Prostate gland (tissue), 2 donors: ENCODE measurements around the gene CTBP1. TPM values are rescaled to one million over a fixed set of nuclear protein-coding genes. Genes with fewer than 3 reads are reported as not detected.
A peak's percentile ranks its signal among the peaks of the same experiment; 100 is the strongest.

Source experiments
- DNase-seq: peaks from one replicate; pipeline ENCODE4 v3.0.0-alpha.2; 2019; ENCODE audit warnings: low spot score
- H3K27ac ChIP-seq, 2 donors: fragments of 200-600 bp; sonication (generic); 2 replicates each; pipeline ENCODE4 v1.5.1; 2017 to 2019
- H3K27me3 ChIP-seq: fragments of 200-600 bp; sonication (generic); replicated peaks from 2 replicates; pipeline ENCODE4 v1.5.1; 2019; ENCODE audit not compliant: insufficient read depth
- H3K36me3 ChIP-seq, 2 donors: fragments of 200-600 bp; sonication (generic); 1 replicate in 1 of 2; 2 replicates in 1 of 2; pipeline versions ENCODE4 v1.5.1 to v1.8.1; 2017 to 2019
- H3K4me1 ChIP-seq: fragments of 200-600 bp; sonication (generic); replicated peaks from 2 replicates; pipeline ENCODE4 v1.5.1; 2019
- H3K4me3 ChIP-seq, 2 donors: fragments of 200-600 bp; sonication (generic); 2 replicates each; pipeline ENCODE4 v1.5.1; 2017 to 2019
- H3K9me3 ChIP-seq: fragments of 200-600 bp; sonication (generic); 2 replicates; pipeline ENCODE4 v1.5.1; 2017
- CTCF ChIP-seq, 4 experiments: fragments of 200-600 bp in 2 of 4; fragments of 450-650 bp in 2 of 4; sonication (generic) in 2 of 4; IDR thresholded peaks; 1 replicate in 3 of 4; 2 replicates in 1 of 4; pipeline ENCODE4 v1.5.1; 2016 to 2019; ENCODE audit warnings: antibody characterized with exemption in 4 of 4, mild to moderate bottlenecking in 2 of 4, moderate library complexity in 2 of 4
- POLR2A ChIP-seq: fragments of 450-650 bp; IDR thresholded peaks from one replicate; pipeline ENCODE4 v1.6.1; 2016; ENCODE audit warnings: antibody characterized with exemption, mild to moderate bottlenecking
- POLR2AphosphoS5 ChIP-seq: sonication (generic); formaldehyde crosslinking; IDR thresholded peaks from one replicate; pipeline ENCODE4 v1.6.1; 2017; ENCODE audit warnings: antibody characterized with exemption
- WGBS: methylation state at CpG from one replicate; pipeline ENCODE4 v1.1.5; 2018; 5-methylcytosine and 5-hydroxymethylcytosine counted together
- intact Hi-C: fragments of 100-400 bp; cut with DNase I; formaldehyde crosslinking; loops from one replicate; pipeline ENCODE4 v1.14.2; 2022
- total RNA-seq, 2 donors: library from RNA; depleted of rRNA; stranded (reverse); fragments of >200 nt; gene quantifications; one replicate each; pipeline ENCODE4 v1.1.0, GENCODE V29; 2016

CTBP1 gene
- total RNA-seq, 2 donors from 2014 or later = 173 to 264 TPM

GRCh38 chr4:1234811-1235292, 14.1 kb downstream of the CTBP1 start:
- Histone ChIP-seq H3K9me3 (no peaks in the 10 kb centered on the region), H3K27me3 (no peaks in the 10 kb centered on the region), H3K4me3 (no peak overlapping the region), H3K4me1 (peaks cover 9% of the 10 kb centered on the region), H3K27ac (no peak overlapping the region), H3K36me3 (peaks cover 3 to 15% of the 10 kb centered on the region in 2 donors)
- 66% methylated on average over 24 of the region's 24 CpGs for WGBS
- TF ChIP-seq POLR2A = no peak
- TF ChIP-seq POLR2AphosphoS5 = no peak
- TF ChIP-seq CTCF (IDR thresholded peaks at IDR 0.05) = no peak
- no peak for DNase-seq
- intact Hi-C loops = no loop called here

GRCh38 chr4:1234309-1234695, 14.6 kb downstream of the CTBP1 start:
- WGBS = 29% methylated on average over 8 of the region's 8 CpGs
- no peaks in the 10 kb centered on the region for H3K9me3 ChIP-seq
- no peaks in the 10 kb centered on the region for H3K27me3 ChIP-seq
- no peak overlapping the region for H3K4me3 ChIP-seq
- DNase-seq = no peak
- H3K36me3 ChIP-seq = peaks cover 3 to 19% of the 10 kb centered on the region in 2 donors
- peaks cover 9% of the 10 kb centered on the region for H3K4me1 ChIP-seq
- H3K27ac ChIP-seq = peak overlapping the region in 1 of 2 donors; percentile 4
- intact Hi-C loops = no loop called here
- TF ChIP-seq POLR2A (no peak), POLR2AphosphoS5 (no peak), CTCF (IDR thresholded peaks at IDR 0.05) (no peak)

- intact Hi-C loops = no loop called here
- Histone ChIP-seq H3K27ac (peak overlapping the region in 1 of 2 donors; percentile 30), H3K36me3 (peaks cover 3 to 19% of the 10 kb centered on the region in 2 donors)
Observed at GRCh38 chr4:1233641-1234308, 15.2 kb downstream of the CTBP1 start.

GRCh38 chr4:1232661-1233621, 16.0 kb downstream of the CTBP1 start:
- intact Hi-C loops = no loop called here
- Histone ChIP-seq H3K4me1 (peaks cover 9% of the 10 kb centered on the region), H3K27me3 (no peaks in the 10 kb centered on the region), H3K9me3 (no peaks in the 10 kb centered on the region), H3K27ac (peak overlapping the region in 1 of 2 donors; percentile 30), H3K36me3 (peaks cover 6 to 20% of the 10 kb centered on the region in 2 donors), H3K4me3 (no peak overlapping the region)
- TF ChIP-seq CTCF (IDR thresholded peaks at IDR 0.05) = no peak
- TF ChIP-seq POLR2AphosphoS5 = no peak
- TF ChIP-seq POLR2A = no peak
- DNase-seq = no peak
- 75% methylated on average over 32 of the region's 32 CpGs for WGBS

More at GRCh38 chr4:1233641-1234308, 15.2 kb downstream of the CTBP1 start:
- DNase-seq = no peak
- TF ChIP-seq POLR2AphosphoS5 (no peak), POLR2A (no peak), CTCF (IDR thresholded peaks at IDR 0.05) (peak in 3 of 4 experiments; percentile 17 to 53 (median 22))
- 58% methylated on average over 29 of the region's 29 CpGs for WGBS
- Histone ChIP-seq H3K27me3 (no peaks in the 10 kb centered on the region), H3K4me1 (peaks cover 9% of the 10 kb centered on the region), H3K9me3 (no peaks in the 10 kb centered on the region), H3K4me3 (no peak overlapping the region)
